Activated T-cell treated with anti-CD3 and anti-CD28 coated beads for 24 hours (primary cell): Measurements from ENCODE around the gene EIF2B5.
"Not testable (repeated sequence)": the region's sequence is repeated elsewhere in the genome, so short reads cannot be mapped to it uniquely, and the experiment has no call there.

Experiments
- DNase-seq: peaks from one replicate; pipeline ENCODE4 v3.0.0-alpha.2; 2020; ENCODE audit warnings: low read depth

Gene EIF2B5

GRCh38 chr3:184135149-184135910 lies at the start of gene EIF2B5:
Gene EIF2B5 (plus strand): TSS chr3:184135358. CDS start chr3:184135386, 28 bp downstream.
- DNase-seq: peak; percentile 79

- no peak for DNase-seq
Measured at GRCh38 chr3:184085389-184085852, 49.7 kb upstream of the EIF2B5 start.

- DNase-seq: no peak
Measured at GRCh38 chr3:184092199-184092598, 43.0 kb upstream of the EIF2B5 start.

DNA sequence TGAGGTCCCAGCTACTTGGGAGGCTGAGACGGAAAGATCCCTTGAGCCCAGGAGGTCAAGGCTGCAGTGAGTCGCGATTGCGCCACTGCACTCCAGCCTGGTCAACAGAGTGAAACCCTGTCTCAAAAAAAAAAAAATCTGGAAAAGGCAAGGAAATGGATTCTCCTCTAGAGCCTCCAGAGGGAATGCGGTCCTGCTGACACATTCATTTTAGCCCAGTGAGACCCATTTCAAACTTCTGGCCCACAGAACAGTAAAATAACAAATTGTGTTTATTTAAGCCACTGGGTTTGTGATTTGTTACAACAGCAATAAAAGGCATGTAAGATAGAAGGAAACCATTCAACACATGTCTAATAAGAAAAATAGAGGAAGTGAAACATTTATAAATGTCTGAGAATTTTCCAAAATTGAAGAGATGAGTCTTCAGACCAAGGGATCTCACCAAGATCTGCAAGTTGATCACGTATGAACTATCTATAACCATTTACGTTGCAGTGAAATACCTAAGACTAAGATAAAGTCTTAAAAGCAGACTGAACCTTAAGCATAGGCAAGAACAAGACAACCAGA lies 38.3 kb upstream of the EIF2B5 start, which contains the start of gene HTR3E:
Gene HTR3E (plus strand): TSS at position 254 of the 573 bp plus-strand sequence. CDS start 466 bp downstream, outside the sequence.
- no peak for DNase-seq

DNA sequence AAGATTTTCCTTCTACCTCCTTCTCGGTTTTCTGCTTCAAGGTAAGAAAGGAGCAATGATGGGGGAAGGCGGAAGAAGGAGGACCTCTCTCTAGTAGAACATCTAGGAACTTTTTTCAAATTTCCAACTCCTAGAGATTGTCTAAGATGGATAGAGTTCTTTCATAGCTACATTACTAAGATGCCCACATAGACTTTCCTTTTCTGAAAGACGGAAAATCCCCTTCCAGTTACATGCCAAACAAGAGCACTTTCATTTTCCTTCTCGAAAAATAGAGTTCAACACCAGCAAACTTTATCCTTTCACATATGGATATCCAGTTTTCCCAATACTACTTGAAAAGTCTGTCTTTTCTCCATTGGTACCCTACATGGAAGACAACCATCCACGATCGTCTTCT lies 37.6 kb upstream of the EIF2B5 start:
- DNase-seq: no peak

- no peak for DNase-seq
Measured at GRCh38 chr3:184099806-184100686, 35.1 kb upstream of the EIF2B5 start.

GRCh38 chr3:184110316-184110725 lies 24.8 kb upstream of the EIF2B5 start:
- no peak for DNase-seq

- DNase-seq: no peak
Measured at GRCh38 chr3:184116017-184116416, 19.1 kb upstream of the EIF2B5 start.

GRCh38 chr3:184117636-184118035 lies 17.5 kb upstream of the EIF2B5 start:
- no peak for DNase-seq

GRCh38 chr3:184121031-184121430 lies 14.1 kb upstream of the EIF2B5 start:
- not testable (repeated sequence) for DNase-seq

DNA sequence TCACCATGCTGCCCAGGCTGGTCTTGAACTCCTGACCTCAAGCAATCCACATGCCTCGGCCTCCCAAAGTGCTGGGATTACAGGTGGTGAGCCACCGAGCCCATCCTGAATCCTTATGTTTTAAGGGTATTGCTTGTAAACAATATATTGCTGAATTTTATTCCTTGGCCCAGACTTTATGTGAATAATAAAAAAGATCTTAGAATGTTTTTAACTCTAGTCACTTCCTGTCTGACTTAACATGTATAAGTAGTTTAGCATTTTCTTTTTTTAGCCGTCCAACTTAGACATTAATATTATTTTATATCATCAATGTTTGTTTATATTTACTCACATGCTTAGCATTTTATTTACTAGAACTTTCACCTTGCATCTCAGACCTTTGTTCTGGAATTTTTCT lies 9.2 kb upstream of the EIF2B5 start:
- DNase-seq: no peak

DNA sequence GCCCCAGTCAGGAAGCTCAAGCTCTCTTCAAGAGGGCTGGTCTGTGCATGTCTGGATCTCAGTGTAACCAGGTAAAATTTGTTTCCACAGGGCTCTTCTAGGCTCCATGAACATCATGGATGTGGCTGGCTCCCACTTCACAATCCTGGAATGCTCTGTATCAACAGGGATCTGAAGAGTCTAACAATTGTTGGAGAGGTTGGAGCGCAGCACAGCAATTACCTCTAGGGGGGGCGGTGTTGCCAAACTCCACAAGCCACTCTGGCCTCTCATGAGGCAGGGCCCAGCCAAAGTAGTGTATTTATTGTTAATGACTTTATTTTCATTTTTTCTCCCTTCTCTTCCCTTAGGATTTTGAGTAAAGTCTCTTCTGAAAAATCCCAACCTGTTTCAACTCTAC lies 6.1 kb upstream of the EIF2B5 start:
- DNase-seq: no peak

DNA sequence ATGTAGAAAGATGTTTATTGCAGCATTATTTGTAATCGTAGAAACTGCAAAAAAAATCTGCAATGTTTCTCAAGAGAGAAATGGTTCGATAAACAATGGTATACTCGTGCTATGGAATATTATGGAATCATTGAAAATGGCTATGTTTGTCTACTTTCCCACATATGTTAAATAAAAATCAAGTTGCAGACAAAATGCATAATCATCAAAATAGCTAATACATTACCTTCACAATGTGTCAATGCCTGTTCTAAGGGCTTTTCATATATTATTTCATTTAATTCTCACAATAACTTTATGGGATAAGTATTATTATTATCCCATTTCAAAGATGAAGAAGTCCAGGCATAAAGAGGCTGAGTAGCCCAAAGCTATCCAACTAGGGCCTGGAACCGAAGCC lies 2.2 kb upstream of the EIF2B5 start:
- no peak for DNase-seq

GRCh38 chr3:184133840-184134745 lies 1.1 kb upstream of the EIF2B5 start:
- DNase-seq: peak; percentile 62

DNA sequence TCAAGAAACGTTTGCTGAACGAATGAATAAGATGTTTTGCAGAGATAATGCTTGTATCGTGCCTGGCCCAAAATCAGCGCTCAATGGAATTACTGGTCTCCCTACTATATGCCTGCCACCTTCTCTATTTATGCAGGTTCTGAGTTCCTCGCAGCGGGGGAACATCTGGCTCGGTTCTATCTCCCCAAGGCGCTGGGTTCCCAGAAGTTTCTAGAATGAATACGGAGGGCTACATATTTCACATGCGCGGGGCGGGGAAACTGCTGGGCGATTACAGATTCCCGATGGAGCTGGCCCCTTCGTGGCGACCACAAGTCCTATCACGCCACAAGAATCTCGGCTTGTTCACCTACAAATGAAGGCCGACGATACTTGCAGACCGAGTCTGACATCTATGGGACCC lies 411 bp upstream of the EIF2B5 start:
- peak; percentile 16 for DNase-seq

- no peak for DNase-seq
Measured at GRCh38 chr3:184135911-184136260, 728 bp downstream of the EIF2B5 start.

DNA sequence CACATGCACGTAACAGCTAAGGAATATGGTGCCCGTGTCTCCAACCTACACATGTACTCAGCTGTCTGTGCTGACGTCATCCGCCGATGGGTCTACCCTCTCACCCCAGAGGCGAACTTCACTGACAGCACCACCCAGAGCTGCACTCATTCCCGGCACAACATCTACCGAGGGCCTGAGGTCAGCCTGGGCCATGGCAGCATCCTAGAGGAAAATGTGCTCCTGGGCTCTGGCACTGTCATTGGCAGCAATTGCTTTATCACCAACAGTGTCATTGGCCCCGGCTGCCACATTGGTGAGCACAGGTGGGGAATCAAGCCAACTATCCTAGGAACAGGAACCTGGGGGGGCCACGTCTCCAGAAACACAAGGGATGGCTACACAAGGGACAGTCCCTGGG lies 5.3 kb downstream of the EIF2B5 start:
- no peak for DNase-seq

DNA sequence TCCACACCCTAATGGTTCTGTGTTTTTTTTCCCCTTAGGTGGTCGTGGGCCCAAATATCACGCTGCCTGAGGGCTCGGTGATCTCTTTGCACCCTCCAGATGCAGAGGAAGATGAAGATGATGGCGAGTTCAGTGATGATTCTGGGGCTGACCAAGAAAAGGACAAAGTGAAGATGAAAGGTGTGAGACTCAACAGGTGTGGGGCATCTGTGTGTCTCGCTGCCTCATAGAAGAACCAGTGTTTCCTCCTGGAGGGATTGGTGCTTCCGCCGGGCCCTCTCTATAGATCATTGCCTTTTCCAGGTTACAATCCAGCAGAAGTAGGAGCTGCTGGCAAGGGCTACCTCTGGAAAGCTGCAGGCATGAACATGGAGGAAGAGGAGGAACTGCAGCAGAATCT lies 7.0 kb downstream of the EIF2B5 start:
- DNase-seq: no peak

GRCh38 chr3:184143327-184143726 lies 8.2 kb downstream of the EIF2B5 start:
- DNase-seq: no peak

DNA sequence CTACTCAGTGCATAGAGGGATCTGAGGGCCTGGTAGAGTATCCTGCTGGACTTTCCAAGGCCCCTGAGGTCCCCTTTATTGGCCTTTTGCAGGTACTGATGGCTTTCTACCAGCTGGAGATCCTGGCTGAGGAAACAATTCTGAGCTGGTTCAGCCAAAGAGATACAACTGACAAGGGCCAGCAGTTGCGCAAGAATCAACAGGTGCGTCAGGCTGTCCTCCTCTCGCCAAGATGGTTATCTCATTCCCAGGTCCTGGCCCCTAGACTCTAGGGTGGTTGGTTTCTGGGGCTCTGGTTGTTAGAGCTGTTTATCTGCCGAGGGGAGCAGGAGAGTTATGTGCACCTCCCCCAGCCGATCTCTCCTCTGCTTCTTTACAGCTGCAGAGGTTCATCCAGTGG lies 9.3 kb downstream of the EIF2B5 start:
- DNase-seq: no peak

DNA sequence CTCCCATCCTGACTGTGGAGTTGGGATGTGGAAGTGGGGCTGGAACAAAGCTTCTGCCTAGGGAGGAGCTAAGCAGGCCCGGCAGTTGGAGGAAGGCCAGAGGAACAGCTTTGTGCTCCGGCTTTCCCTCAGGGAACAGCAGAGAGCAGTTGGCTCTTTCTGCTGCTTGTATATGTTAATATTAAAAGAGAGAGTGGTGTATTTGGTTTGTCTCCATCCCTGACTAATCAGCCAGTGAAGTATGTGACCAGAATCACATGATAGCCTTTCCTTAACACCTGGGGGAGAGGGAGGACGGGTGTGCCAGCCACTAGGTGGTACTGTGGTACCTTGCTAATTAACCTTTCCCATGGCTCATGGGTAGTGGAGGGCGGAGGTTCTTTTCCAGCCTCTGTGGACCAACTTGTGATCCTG lies 10.0 kb downstream of the EIF2B5 start:
- no peak for DNase-seq
